HEK293 (cell line): Measurements from ENCODE around the gene WASF2.

ENCODE experiments used
- CTCF ChIA-PET: fragments of 350-600 bp; formaldehyde crosslinking; extraction: SDS; loops from one replicate; lab custom pipeline; 2021; ENCODE audit warnings: antibody characterized with exemption; lab: Yijun Ruan, JAX
- POLR2A ChIA-PET: fragments of 300-600 bp; formaldehyde crosslinking; extraction: SDS; loops from one replicate; lab custom pipeline; 2020; ENCODE audit warnings: antibody characterized with exemption, inconsistent platforms; lab: Yijun Ruan, JAX
- H3K27ac ChIP-seq: fragments of 200-500 bp; sonication (Bioruptor generic); 2 replicates; pipeline ENCODE4 v1.5.1; 2014; ENCODE audit warnings: low read depth, low read length, control low read depth, inconsistent platforms; ENCODE audit errors: extremely low read depth
- H3K36me3 ChIP-seq, 2 experiments: fragments of 200-500 bp in 1 of 2; sonication (Bioruptor generic) in 1 of 2; 1 replicate in 1 of 2; 2 replicates in 1 of 2; pipeline ENCODE4 v1.5.1; 2014 to 2017; ENCODE audit warnings: inconsistent platforms in 2 of 2, low read length in 2 of 2; ENCODE audit not compliant: control insufficient read depth in 2 of 2, insufficient read depth in 1 of 2
- H3K4me1 ChIP-seq: fragments of 200-500 bp; sonication (Bioruptor generic); 2 replicates; pipeline ENCODE4 v1.5.1; 2014; ENCODE audit warnings: mild to moderate bottlenecking, low read length, inconsistent platforms; ENCODE audit not compliant: control insufficient read depth, insufficient read depth
- H3K4me3 ChIP-seq: 2 replicates; pipeline ENCODE4 v1.5.1; 2011; ENCODE audit warnings: low read depth, mild to moderate bottlenecking, control low read depth, low read length, moderate library complexity
- H3K9me3 ChIP-seq: fragments of 200-500 bp; sonication (Bioruptor generic); 2 replicates; pipeline ENCODE4 v1.5.1; 2014; ENCODE audit warnings: low read depth, low read length, inconsistent platforms; ENCODE audit not compliant: control insufficient read depth, insufficient read depth
- HOXA7 ChIP-seq: sonication (generic); formaldehyde crosslinking; IDR thresholded peaks from 2 replicates; pipeline ENCODE4 v1.8.1; 2022; ENCODE audit warnings: missing genetic modification reagents, borderline replicate concordance
- KLF7 ChIP-seq: fragments of 450-650 bp; formaldehyde crosslinking; IDR thresholded peaks from 2 replicates; pipeline ENCODE4 v1.5.1; 2016; ENCODE audit warnings: missing biosample characterization, missing genetic modification characterization, borderline replicate concordance
- KLF8 ChIP-seq: fragments of 450-650 bp; formaldehyde crosslinking; IDR thresholded peaks from 2 replicates; pipeline ENCODE4 v1.5.1; 2016; ENCODE audit warnings: missing biosample characterization, missing genetic modification characterization
- MZF1 ChIP-seq: fragments of 450-650 bp; formaldehyde crosslinking; IDR thresholded peaks from 2 replicates; pipeline ENCODE4 v1.5.1; 2017; ENCODE audit warnings: missing biosample characterization, missing genetic modification characterization, borderline replicate concordance
- PRDM10 ChIP-seq: fragments of 450-650 bp; formaldehyde crosslinking; IDR thresholded peaks from 2 replicates; pipeline ENCODE4 v1.5.1; 2016; ENCODE audit warnings: missing biosample characterization, missing genetic modification characterization
- SALL2 ChIP-seq: fragments of 450-650 bp; formaldehyde crosslinking; IDR thresholded peaks from 2 replicates; pipeline ENCODE4 v1.5.0; 2017; ENCODE audit warnings: missing biosample characterization, mild to moderate bottlenecking, missing genetic modification characterization, borderline replicate concordance
- SCRT2 ChIP-seq: fragments of 450-650 bp; formaldehyde crosslinking; IDR thresholded peaks from 2 replicates; pipeline ENCODE4 v1.5.1; 2016; ENCODE audit warnings: missing biosample characterization, missing genetic modification characterization
- SP2 ChIP-seq: fragments of 450-650 bp; formaldehyde crosslinking; IDR thresholded peaks from 2 replicates; pipeline ENCODE4 v1.5.1; 2016; ENCODE audit warnings: missing biosample characterization, missing genetic modification characterization
- SP7 ChIP-seq: fragments of 450-650 bp; formaldehyde crosslinking; IDR thresholded peaks from 2 replicates; pipeline ENCODE4 v1.5.1; 2016; ENCODE audit warnings: missing biosample characterization, missing genetic modification characterization
- TSHZ1 ChIP-seq: fragments of 450-650 bp; formaldehyde crosslinking; IDR thresholded peaks from 2 replicates; pipeline ENCODE4 v1.5.1; 2016; ENCODE audit warnings: missing biosample characterization, missing genetic modification characterization, borderline replicate concordance
- ZBTB26 ChIP-seq: fragments of 450-650 bp; formaldehyde crosslinking; optimal IDR thresholded peaks from 2 replicates; pipeline ENCODE3; 2016; ENCODE audit warnings: missing biosample characterization, mild to moderate bottlenecking, missing genetic modification characterization
- ZEB2 ChIP-seq: fragments of 450-650 bp; formaldehyde crosslinking; IDR thresholded peaks from 2 replicates; pipeline ENCODE4 v1.5.1; 2016; ENCODE audit warnings: missing biosample characterization, missing genetic modification characterization
- ZNF138 ChIP-seq: fragments of 450-650 bp; formaldehyde crosslinking; IDR thresholded peaks from 2 replicates; pipeline ENCODE4 v1.5.1; 2016; ENCODE audit warnings: missing biosample characterization, missing genetic modification characterization, borderline replicate concordance
- ZNF24 ChIP-seq: fragments of 450-650 bp; formaldehyde crosslinking; IDR thresholded peaks from 2 replicates; pipeline ENCODE4 v1.5.1; 2016; ENCODE audit warnings: missing biosample characterization, missing genetic modification characterization
- ZNF341 ChIP-seq: fragments of 450-650 bp; formaldehyde crosslinking; IDR thresholded peaks from 2 replicates; pipeline ENCODE4; 2016; ENCODE audit warnings: low read depth, missing biosample characterization, missing genetic modification characterization
- ZNF404 ChIP-seq: fragments of 450-650 bp; formaldehyde crosslinking; IDR thresholded peaks from 2 replicates; pipeline ENCODE4 v1.5.1; 2017; ENCODE audit warnings: missing biosample characterization, missing genetic modification characterization
- ZNF571 ChIP-seq: fragments of 450-650 bp; formaldehyde crosslinking; IDR thresholded peaks from 2 replicates; pipeline ENCODE4 v1.5.0; 2017; ENCODE audit warnings: missing biosample characterization, missing genetic modification characterization
- ZNF629 ChIP-seq: fragments of 450-650 bp; formaldehyde crosslinking; IDR thresholded peaks from 2 replicates; pipeline ENCODE4 v1.5.1; 2017; ENCODE audit warnings: missing biosample characterization, missing genetic modification characterization
- ZSCAN16 ChIP-seq: fragments of 450-650 bp; formaldehyde crosslinking; IDR thresholded peaks from 2 replicates; pipeline ENCODE4 v1.5.1; 2016; ENCODE audit warnings: missing biosample characterization, missing genetic modification characterization
- ZSCAN18 ChIP-seq: fragments of 450-650 bp; formaldehyde crosslinking; IDR thresholded peaks from 2 replicates; pipeline ENCODE4 v1.5.1; 2016; ENCODE audit warnings: missing biosample characterization, missing genetic modification characterization
- ZSCAN30 ChIP-seq: fragments of 450-650 bp; IDR thresholded peaks from 2 replicates; pipeline ENCODE4 v1.5.1; 2018; ENCODE audit warnings: missing biosample characterization, mild to moderate bottlenecking, missing genetic modification characterization, moderate library complexity
- TF ChIP-seq, protein P1 (sequence below): fragments of 450-650 bp; IDR thresholded peaks from 2 replicates; pipeline ENCODE4 v1.5.1; 2018; ENCODE audit warnings: missing biosample characterization, missing genetic modification characterization

WASF2 gene

GRCh38 chr1:27367160-27367650 is 122.8 kb downstream of the WASF2 start (continued):
- TF ChIP-seq ZSCAN18 (tag by site-specific recombination) (no peak), ZNF629 (tag by site-specific recombination) (no peak), SP2 (tag by site-specific recombination) (no peak), ZNF24 (tag by site-specific recombination) (no peak; the same call in 1 of the 2 replicates), TSHZ1 (tag by site-specific recombination) (no peak), ZNF404 (tag by site-specific recombination) (no peak), ZSCAN16 (tag by site-specific recombination) (no peak), ZSCAN30 (tag by site-specific recombination) (no peak), SCRT2 (tag by site-specific recombination) (peak; percentile 90; the same call in 1 of the 2 replicates), MZF1 (tag by site-specific recombination) (no peak), ZNF138 (tag by site-specific recombination) (no peak), SALL2 (tag by site-specific recombination) (no peak), ZNF341 (tag by site-specific recombination) (no peak; the same call in none of the 2 replicates), SP7 (tag by site-specific recombination) (peak; percentile 8; the same call in 1 of the 2 replicates)
- TF ChIP-seq, protein P1, sequence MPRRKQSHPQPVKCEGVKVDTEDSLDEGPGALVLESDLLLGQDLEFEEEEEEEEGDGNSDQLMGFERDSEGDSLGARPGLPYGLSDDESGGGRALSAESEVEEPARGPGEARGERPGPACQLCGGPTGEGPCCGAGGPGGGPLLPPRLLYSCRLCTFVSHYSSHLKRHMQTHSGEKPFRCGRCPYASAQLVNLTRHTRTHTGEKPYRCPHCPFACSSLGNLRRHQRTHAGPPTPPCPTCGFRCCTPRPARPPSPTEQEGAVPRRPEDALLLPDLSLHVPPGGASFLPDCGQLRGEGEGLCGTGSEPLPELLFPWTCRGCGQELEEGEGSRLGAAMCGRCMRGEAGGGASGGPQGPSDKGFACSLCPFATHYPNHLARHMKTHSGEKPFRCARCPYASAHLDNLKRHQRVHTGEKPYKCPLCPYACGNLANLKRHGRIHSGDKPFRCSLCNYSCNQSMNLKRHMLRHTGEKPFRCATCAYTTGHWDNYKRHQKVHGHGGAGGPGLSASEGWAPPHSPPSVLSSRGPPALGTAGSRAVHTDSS (tag by site-specific recombination), result no peak

DNA sequence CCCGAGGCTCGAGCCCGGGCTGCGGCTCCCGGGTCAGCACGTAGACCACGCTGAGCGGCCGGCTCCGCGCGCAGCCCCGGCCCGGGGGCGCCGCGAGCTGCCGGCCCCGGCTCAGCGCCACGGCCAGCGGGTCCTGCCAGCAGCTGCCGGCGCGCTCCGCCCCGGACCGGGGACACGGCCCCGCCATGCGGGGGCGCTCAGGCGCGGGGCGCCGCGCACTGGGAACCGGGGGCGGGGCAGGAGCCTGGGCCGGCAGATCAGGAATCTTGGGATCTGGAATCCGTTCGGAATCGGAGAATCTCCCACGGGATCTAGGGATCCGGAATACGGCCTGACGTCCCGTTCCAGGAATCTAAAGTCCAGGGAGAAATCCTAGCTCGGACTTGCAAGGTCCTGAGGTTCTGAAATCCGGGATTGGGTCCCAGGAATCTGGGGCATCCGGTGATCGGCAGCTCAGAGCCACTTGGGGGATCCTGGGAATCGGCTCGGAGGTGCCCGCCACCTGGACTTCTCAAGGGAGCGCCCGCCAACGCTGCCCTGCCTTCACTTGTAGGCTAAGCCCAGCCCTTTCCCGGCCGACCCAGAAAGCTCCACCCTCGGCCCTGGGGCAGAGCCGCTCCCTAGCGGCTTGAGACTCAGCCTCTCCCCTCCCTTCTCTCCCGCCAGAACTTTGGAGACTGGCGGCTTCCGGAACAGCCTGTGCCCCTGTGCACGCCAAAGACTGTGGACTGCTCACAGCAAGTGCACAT is 123.4 kb downstream of the WASF2 start, which contains the start of gene MAP3K6:
TSS of gene MAP3K6 (minus strand) at position 551 of the 749 bp plus-strand sequence. CDS start at position 187, 364 bp downstream.
- Histone ChIP-seq H3K27ac (peak within 1 kb of the TSS; percentile 78), H3K9me3 (no peaks in the 10 kb centered on the region), H3K36me3 (peaks cover 0 to 26% of the 10 kb centered on the region in 2 experiments; a peak in 1 of 3 replicates), H3K4me1 (peaks cover 2% of the 10 kb centered on the region; the same call in 1 of the 2 replicates), H3K4me3 (peak within 1 kb of the TSS; percentile 60)
- CTCF ChIA-PET, result interaction anchor here (0.6 to 5.1 kb wide), 27 partner anchors 9 to 1896 kb away, joined by 3 to 84 read pairs (median 5); partner anchors contain the start of gene CD164L2
- POLR2A ChIA-PET, result interaction anchor here (0.5 to 2.6 kb wide), 21 partner anchors 10 to 804 kb away, joined by 3 to 23 read pairs (median 5); partner anchors contain the start of genes AHDC1, SLC9A1, STX12 and SYTL1
- TF ChIP-seq ZNF571 (tag by site-specific recombination), result no peak
- TF ChIP-seq KLF8 (tag by site-specific recombination), result 0 out of 2 replicates have a peak, but pooled peaks have one; percentile 47
- peak; percentile 28; the same call in 1 of the 2 replicates for TF ChIP-seq KLF7 (tag by site-specific recombination)
- peak; percentile 82 for TF ChIP-seq ZEB2 (tag by site-specific recombination)
- no peak for TF ChIP-seq HOXA7 (CRISPR knock-in tag)
- TF ChIP-seq ZNF24 (tag by site-specific recombination), result peak; percentile 61
- peak; percentile 59 for TF ChIP-seq PRDM10 (tag by site-specific recombination)
- peak; percentile 65 for TF ChIP-seq ZBTB26 (tag by site-specific recombination)
